Smooth muscle cell (in vitro differentiated cells): ENCODE measurements around the gene GOPC. TPM values are rescaled to one million over a fixed set of nuclear protein-coding genes. Genes with fewer than 3 reads are reported as not detected.
"Not testable (repeated sequence)": the region's sequence is repeated elsewhere in the genome, so short reads cannot be mapped to it uniquely, and the experiment has no call there.

Source experiments
- DNase-seq: peaks from one replicate; lab custom pipeline; 2025; ENCODE audit not compliant: unreplicated experiment; lab: John Stamatoyannopoulos, UW
- H2AFZ ChIP-seq: fragments of 200-600 bp; sonication (generic); 2 replicates; pipeline ENCODE4 v1.6.0; 2016; ENCODE audit warnings: antibody characterized with exemption, low read depth, mild to moderate bottlenecking
- H3F3A ChIP-seq: fragments of 200-600 bp; sonication (generic); 2 replicates; pipeline ENCODE4 v1.6.0; 2017; ENCODE audit warnings: antibody characterized with exemption, low read depth
- H3K27ac ChIP-seq: fragments of 200-600 bp; sonication (generic); 2 replicates; pipeline ENCODE4 v1.5.1; 2016; ENCODE audit warnings: low read depth, mild to moderate bottlenecking
- H3K27me3 ChIP-seq: fragments of 200-600 bp; sonication (generic); 2 replicates; pipeline ENCODE4 v1.6.1; 2016; ENCODE audit warnings: low read depth, mild to moderate bottlenecking
- H3K36me3 ChIP-seq: fragments of 200-600 bp; sonication (generic); 2 replicates; pipeline ENCODE4 v1.5.1; 2016; ENCODE audit warnings: low read depth
- H3K4me1 ChIP-seq: fragments of 200-600 bp; sonication (generic); 2 replicates; pipeline ENCODE4 v1.5.1; 2016; ENCODE audit warnings: low read depth
- H3K4me2 ChIP-seq: fragments of 200-600 bp; sonication (generic); 2 replicates; pipeline ENCODE4 v1.6.0; 2016; ENCODE audit warnings: mild to moderate bottlenecking
- H3K4me3 ChIP-seq: fragments of 200-600 bp; sonication (generic); 2 replicates; pipeline ENCODE4 v1.5.1; 2016; ENCODE audit warnings: mild to moderate bottlenecking
- H3K79me2 ChIP-seq: fragments of 200-600 bp; sonication (generic); 2 replicates; pipeline ENCODE4 v1.6.0; 2016; ENCODE audit warnings: low read depth, mild to moderate bottlenecking
- H3K9ac ChIP-seq: fragments of 200-600 bp; sonication (generic); 2 replicates; pipeline ENCODE4 v1.6.0; 2016; ENCODE audit warnings: low read depth
- H3K9me3 ChIP-seq: fragments of 200-600 bp; sonication (generic); replicated peaks from 2 replicates; pipeline ENCODE4 v1.5.1; 2016; ENCODE audit warnings: low read depth
- H4K20me1 ChIP-seq: fragments of 200-600 bp; sonication (generic); 2 replicates; pipeline ENCODE4 v1.6.0; 2016; ENCODE audit warnings: low read depth
- CTCF ChIP-seq: fragments of 200-600 bp; sonication (generic); IDR thresholded peaks from 2 replicates; pipeline ENCODE4 v1.5.1; 2017; ENCODE audit warnings: borderline replicate concordance, mild to moderate bottlenecking, antibody characterized with exemption; ENCODE audit not compliant: insufficient read depth, poor library complexity, severe bottlenecking
- WGBS: methylation state at CpG from one replicate; pipeline ENCODE4 v1.1.7; 2016; ENCODE audit warnings: low lambda C conversion rate; 5-methylcytosine and 5-hydroxymethylcytosine counted together
- polyA plus RNA-seq: library from polyadenylated mRNA; unstranded; fragments of >200 nt; fragmentation: Nextera tagmentation; extraction: Ambion mirVana; gene quantifications from 2 replicates; pipeline ENCODE4 v1.2.1, GENCODE V29; 2016
- total RNA-seq: library from RNA; depleted of rRNA; stranded (reverse); fragments of >200 nt; gene quantifications from 2 replicates; pipeline ENCODE4 v1.2.3, GENCODE V29; 2014

The GOPC gene
- total and polyA plus RNA-seq, 2 experiments from 2014 or later = 26.5 to 73.7 TPM

GRCh38 chr6:117521791-117522502, 80.4 kb downstream of the GOPC start:
- H3K4me1 ChIP-seq = peaks cover 3% of the 10 kb centered on the region
- no peak overlapping the region for H2AFZ ChIP-seq
- no peaks in the 10 kb centered on the region for H3K9me3 ChIP-seq
- H3K27me3 ChIP-seq = no peaks in the 10 kb centered on the region
- no peak for TF ChIP-seq CTCF
- H3F3A ChIP-seq = no peaks in the 10 kb centered on the region
- DNase-seq = no peak
- no peak overlapping the region for H3K4me3 ChIP-seq
- no peaks in the 10 kb centered on the region for H4K20me1 ChIP-seq
- H3K27ac ChIP-seq = peak overlapping the region; percentile 80
- peaks cover 3% of the 10 kb centered on the region for H3K36me3 ChIP-seq
- H3K9ac ChIP-seq = peak overlapping the region; percentile 8
- 63% methylated on average over 5 of the region's 5 CpGs for WGBS
- peaks cover 13% of the 10 kb centered on the region for H3K79me2 ChIP-seq
- peak overlapping the region; percentile 13 for H3K4me2 ChIP-seq

GRCh38 chr6:117520603-117521395, 81.5 kb downstream of the GOPC start:
- H3K27ac ChIP-seq = peak overlapping the region; percentile 80

GRCh38 chr6:117518870-117519269, 83.4 kb downstream of the GOPC start:
- H3K4me2 ChIP-seq = no peak overlapping the region
- H3K27ac ChIP-seq = no peak overlapping the region
- H3K27me3 ChIP-seq = no peaks in the 10 kb centered on the region
- no peak for DNase-seq
- H4K20me1 ChIP-seq = no peaks in the 10 kb centered on the region
- H3K9me3 ChIP-seq = no peaks in the 10 kb centered on the region
- peaks cover 19% of the 10 kb centered on the region for H3K79me2 ChIP-seq
- no peaks in the 10 kb centered on the region for H3F3A ChIP-seq
- no peak overlapping the region for H2AFZ ChIP-seq
- no peak overlapping the region for H3K4me3 ChIP-seq
- no peaks in the 10 kb centered on the region for H3K36me3 ChIP-seq
- no peak for TF ChIP-seq CTCF
- H3K9ac ChIP-seq = no peak overlapping the region
- H3K4me1 ChIP-seq = peaks cover 6% of the 10 kb centered on the region
- WGBS = 96% methylated on average over 6 of the region's 6 CpGs

More at GRCh38 chr6:117520603-117521395, 81.5 kb downstream of the GOPC start:
- no peak overlapping the region for H2AFZ ChIP-seq
- no peak for TF ChIP-seq CTCF
- no peak for DNase-seq
- peak overlapping the region; percentile 13 for H3K4me2 ChIP-seq
- peak overlapping the region; percentile 6 for H3K9ac ChIP-seq
- WGBS = 86% methylated on average over 4 of the region's 4 CpGs
- no peak overlapping the region for H3K4me3 ChIP-seq
- H3K9me3 ChIP-seq = no peaks in the 10 kb centered on the region
- peaks cover 3% of the 10 kb centered on the region for H3K4me1 ChIP-seq
- H3K27me3 ChIP-seq = no peaks in the 10 kb centered on the region
- peaks cover 13% of the 10 kb centered on the region for H3K79me2 ChIP-seq
- H3K36me3 ChIP-seq = peaks cover 3% of the 10 kb centered on the region
- no peaks in the 10 kb centered on the region for H4K20me1 ChIP-seq
- no peaks in the 10 kb centered on the region for H3F3A ChIP-seq

GRCh38 chr6:117517995-117518394, 84.3 kb downstream of the GOPC start:
- not testable (repeated sequence) for H3K4me2 ChIP-seq, H3K4me3 ChIP-seq, H3K9me3 ChIP-seq, H3F3A ChIP-seq, H2AFZ ChIP-seq, H3K27ac ChIP-seq, H4K20me1 ChIP-seq, DNase-seq, H3K9ac ChIP-seq, H3K36me3 ChIP-seq, H3K27me3 ChIP-seq
- WGBS = 97% methylated on average over 5 of the region's 5 CpGs
- H3K79me2 ChIP-seq = peaks cover 19% of the 10 kb centered on the region
- peaks cover 15% of the 10 kb centered on the region for H3K4me1 ChIP-seq
